Frontal cortex (tissue), 1 donor: ENCODE results near the gene PLPP1. TPM values are rescaled to one million over a fixed set of nuclear protein-coding genes. Genes with fewer than 3 reads are reported as not detected.

Experiments used
- small RNA-seq: library from RNA; depleted of rRNA; stranded (forward); fragments of <200 nt; gene quantifications from one replicate; pipeline ENCODE3, GENCODE V24; 2014
- total RNA-seq: library from RNA; depleted of rRNA; stranded (reverse); fragments of >200 nt; gene quantifications from one replicate; pipeline ENCODE4 v1.2.3, GENCODE V29; 2014

PLPP1 gene
- total RNA-seq, 1 donor from 2014 or later: 25.7 TPM

Small RNAs within 50 kb of the gene (small RNA-seq; reads per million reads assigned to genes)
- not detected for gene MIR5687

Other genes starting within 250 kb of the PLPP1 start
- 60.7 TPM for gene DHX29, start 227.3 kb downstream of the PLPP1 start, total RNA-seq
- gene MTREX, start 227.0 kb downstream of the PLPP1 start, total RNA-seq: 125 TPM
- 88.0 TPM for gene SLC38A9, start 177.4 kb upstream of the PLPP1 start, total RNA-seq
- gene DDX4, start 203.1 kb upstream of the PLPP1 start, total RNA-seq: 0.82 TPM